NCI-H128 (cell line): ENCODE data around the gene SPTB.
"Not testable (repeated sequence)": the region's sequence is repeated elsewhere in the genome, so short reads cannot be mapped to it uniquely, and the experiment has no call there.

Experiments
- DNase-seq: peaks from one replicate; lab custom pipeline; 2025; ENCODE audit not compliant: unreplicated experiment; lab: John Stamatoyannopoulos, UW

The SPTB gene

GRCh38 chr14:64879635-64880220 lies at the start of gene SPTB:
Gene SPTB (minus strand): TSS chr14:64879907. CDS start chr14:64823094, 56,813 bp downstream.
- peak; percentile 43 for DNase-seq

GRCh38 chr14:64929014-64929359 lies 49.3 kb upstream of the SPTB start:
- DNase-seq: no peak

DNA sequence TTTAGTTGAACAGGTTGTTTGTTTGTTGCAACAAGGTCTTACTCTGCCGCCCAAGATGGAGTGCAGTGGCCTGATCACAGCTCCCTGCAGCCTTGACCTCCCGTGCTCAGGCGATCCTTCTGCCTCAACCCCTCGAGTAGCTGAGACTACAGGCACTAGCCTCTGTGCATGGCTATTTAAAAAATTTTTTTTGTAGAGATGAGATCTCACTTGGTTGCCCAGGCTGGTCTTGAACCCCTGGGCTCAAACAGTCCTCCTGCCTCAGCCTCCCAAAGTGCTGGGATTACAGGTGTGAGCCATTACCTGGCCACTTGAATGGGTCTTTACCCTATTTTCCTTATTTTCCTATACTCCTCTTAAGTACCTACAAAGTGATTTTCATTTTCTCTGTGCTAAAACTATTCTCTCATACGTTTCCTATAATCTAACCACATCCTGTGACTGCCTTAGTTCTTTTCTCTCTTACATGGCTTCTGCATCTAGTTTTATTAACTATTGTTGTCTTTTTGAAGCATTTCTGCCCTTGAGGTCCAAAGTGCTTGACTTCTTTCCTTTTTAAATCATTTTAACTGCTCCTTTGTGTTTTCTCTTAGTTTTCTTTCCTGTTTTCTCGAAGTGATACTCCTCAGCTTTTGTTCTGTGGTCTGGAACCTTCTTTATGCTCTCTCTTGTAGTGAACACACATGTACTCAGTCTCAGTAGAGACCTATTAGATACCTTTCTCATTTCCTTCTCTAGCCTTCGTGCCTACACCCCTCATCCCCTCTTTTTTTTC lies 48.7 kb upstream of the SPTB start:
- no peak for DNase-seq

DNA sequence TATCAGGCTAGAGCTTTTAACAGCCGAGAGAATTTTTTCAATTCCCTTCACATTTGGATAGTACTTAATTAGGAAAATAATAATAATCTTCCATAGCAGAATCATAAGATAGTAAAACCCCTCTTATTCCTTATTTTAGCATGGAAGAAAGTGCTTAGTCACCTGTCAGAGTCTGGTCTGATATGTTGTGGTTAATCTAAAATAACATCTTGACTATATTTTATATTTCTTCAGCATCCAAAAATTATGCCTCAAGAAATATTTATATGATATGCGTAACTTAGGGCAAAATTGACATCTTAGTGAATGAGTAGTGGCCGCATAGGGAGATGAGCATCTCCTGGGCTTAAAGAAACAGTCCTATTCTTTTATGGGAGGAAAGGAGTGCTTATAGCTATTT lies 47.3 kb upstream of the SPTB start:
- DNase-seq: no peak

DNA sequence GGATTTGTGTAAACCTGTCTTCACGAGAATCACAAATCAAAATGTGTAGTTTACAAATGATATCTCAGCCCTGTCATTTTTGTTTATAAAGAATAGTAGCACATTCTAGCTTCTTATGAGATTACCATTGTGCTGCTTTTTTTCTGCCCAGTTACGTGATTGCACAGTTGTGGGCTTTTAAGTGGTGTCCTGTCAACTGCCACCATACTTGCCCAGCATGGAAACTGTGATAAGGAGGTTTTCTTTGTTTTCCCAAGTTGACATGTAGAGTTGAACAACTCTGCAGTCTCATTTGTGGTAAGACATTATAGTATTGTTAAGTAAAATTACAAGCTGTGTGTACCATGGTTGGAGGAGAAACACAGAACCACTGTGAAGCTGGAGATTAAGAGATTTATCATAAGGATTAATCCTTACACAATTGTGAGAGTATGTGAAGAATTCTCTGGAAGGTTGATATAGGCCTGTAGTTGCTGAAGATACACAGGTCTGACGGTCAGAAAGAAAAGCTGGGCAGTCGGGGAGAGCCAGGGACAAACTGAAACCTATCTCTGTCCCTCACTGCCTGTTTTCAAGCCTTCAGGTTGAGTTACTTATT lies 46.8 kb upstream of the SPTB start:
- DNase-seq: no peak

- no peak for DNase-seq
These were observed 43.3 kb upstream of the SPTB start for GRCh38 chr14:64923015-64923414.

DNA sequence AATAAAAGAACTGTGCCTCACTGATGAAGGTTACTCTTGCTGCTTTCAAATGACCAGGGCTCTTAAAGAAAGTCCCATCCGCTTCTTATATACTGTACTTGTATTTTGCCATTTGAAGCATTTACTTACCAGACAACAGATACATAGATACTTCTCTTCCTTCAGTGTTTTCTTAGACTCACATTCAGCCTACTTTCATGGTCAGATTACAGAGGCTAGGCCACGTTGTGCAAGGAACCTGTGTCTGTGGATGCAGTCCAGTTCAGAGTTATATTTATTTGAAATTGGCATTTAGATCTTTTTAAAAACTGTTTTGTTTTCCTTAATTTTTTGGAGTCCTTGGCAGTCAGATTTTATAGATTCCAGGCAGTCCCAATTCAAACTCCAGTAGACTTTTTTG lies 40.8 kb upstream of the SPTB start:
- DNase-seq: no peak

- no peak for DNase-seq
These were observed 39.9 kb upstream of the SPTB start for GRCh38 chr14:64919618-64920017.

DNA sequence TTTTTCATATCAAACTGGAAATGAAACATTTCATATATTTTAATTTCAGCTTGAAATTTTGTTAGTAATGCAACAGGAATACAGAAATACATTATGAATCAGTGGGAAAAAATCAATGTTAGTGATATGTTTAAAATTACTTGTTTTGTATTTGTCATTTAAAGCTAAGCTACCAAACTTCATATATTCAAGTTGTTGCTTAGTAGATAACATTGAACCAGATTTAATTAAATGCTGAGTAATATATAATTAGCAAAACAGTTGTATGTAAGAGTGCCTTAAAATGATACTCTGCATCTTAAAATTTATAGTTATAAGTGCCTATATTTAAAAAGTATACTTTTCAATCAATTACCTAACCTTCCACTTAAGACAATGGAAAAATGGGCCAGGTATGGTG lies 39.5 kb upstream of the SPTB start:
- DNase-seq: no peak

GRCh38 chr14:64918216-64918615 lies 38.5 kb upstream of the SPTB start:
- no peak for DNase-seq

GRCh38 chr14:64915797-64916196 lies 36.1 kb upstream of the SPTB start:
- DNase-seq: no peak

GRCh38 chr14:64915029-64915424 lies 35.3 kb upstream of the SPTB start:
- no peak for DNase-seq

DNA sequence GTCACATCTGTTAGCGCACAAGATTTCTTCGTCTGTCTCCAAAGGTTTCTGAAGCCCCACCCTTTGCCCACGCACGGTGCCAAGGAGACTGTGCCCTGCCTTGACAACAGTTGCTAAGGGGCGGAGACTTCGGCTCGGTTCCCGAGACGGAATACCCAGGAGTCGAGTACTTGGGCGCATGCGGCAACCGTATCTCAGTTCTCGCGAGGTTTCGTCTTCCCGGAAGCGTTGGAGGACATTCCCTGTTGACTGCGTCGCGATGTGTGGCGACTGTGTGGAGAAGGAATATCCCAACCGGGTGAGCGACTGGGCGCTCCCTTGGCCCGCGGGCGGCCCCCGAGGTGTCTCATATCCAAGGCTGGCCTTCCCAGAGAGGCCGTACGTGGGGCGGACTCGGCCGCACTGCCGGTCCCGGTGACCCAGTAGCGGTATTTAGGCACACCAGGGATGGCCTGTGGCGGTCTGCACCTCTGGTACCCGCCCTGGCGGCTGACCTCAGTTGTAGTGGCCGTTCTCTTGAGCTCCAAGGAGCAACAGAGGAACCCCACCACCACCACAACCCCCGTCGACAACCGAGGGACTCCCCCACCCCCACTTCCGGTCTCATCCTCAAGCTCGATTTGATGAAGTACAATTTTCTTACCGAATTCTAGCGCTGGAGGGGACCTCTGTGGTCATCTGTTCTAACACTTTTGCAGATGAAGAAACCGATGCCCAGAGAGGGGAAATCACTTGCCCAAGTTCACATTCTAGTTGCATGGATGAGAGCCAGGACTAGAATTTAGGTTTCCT lies 34.7 kb upstream of the SPTB start, which contains the start of gene CHURC1:
CHURC1 (plus strand) TSS at position 219 of the 792 bp plus-strand sequence; CDS start at position 260, 41 bp downstream.
- peak; percentile 99 for DNase-seq

GRCh38 chr14:64913477-64913876 lies 33.8 kb upstream of the SPTB start:
- DNase-seq: not testable (repeated sequence)

GRCh38 chr14:64912261-64912660 lies 32.6 kb upstream of the SPTB start:
- no peak for DNase-seq

- no peak for DNase-seq
These were observed 31.3 kb upstream of the SPTB start for GRCh38 chr14:64910847-64911495.

GRCh38 chr14:64906022-64906421 lies 26.3 kb upstream of the SPTB start:
- no peak for DNase-seq

DNA sequence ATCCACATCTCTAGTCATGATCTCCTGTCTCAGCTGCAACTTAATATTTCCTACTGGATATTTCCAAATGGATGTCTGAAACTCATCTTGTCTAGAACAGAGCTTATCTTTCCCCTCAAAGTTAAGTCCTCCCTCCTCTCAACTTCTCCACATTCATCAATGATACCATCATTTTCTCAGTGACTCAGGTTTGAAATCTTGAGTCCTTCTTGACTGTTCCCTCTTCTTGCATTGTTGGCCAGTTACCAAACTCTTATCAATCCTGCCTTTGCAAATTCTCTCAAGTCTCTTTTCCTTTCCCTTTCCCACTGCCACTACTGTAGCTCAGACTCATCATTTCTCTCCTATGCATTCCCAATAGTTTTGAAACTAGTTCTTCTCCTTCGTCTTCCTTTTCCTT lies 20.3 kb upstream of the SPTB start:
- DNase-seq: no peak

DNA sequence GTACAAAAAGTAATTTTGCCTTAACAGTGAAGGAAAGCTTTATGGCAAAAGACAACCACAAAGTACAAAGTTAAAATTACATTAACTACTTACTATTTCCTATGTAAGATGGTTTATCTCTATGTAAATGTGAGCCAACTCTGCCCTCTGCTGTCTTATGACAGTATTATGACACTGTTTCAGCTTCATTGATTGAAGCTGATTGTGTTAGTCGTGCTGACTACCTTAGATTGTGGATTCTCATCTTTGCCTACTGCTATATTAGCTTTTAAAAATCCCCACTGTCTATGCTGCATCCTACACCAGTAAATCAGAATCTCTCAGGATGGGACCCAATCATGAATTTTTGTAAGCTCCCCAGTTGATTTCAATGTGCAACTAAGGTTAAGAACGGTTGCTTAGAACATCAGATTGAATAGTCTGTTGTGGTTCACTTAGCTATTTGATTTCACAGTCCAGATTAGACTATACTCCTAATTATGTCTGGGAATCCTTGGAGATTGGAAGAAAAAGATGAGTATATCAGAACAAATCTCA lies 12.2 kb upstream of the SPTB start:
- DNase-seq: no peak

DNA sequence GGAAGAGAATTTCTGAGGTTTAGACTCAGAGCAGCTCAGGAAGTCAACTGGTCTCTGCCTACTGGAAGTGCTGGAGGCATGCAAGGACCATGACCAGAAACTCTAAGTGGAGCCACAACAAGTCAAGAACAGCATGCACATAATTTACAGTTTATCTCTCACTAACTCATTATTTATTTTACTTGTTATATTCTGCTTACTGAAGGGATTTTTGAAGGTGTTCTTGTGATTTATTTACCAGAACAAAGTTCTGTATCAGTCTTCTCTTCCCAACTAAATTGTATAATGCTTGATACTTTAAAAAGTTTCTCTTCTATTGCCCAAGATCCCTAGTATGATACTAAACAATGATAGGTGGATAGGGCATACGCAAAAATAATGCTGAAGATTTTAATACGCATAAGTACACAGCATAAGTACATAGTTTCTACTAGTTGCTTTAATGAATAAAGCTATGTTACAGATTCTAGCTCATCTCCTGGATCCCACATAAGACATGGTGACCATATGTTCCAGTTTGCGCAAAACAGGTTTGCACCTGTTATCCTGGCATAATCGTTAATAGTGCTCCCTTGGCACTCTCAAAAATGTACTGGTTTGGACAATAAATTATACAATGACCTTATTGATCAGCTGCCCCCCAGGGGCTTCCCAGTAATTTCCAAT lies 11.6 kb upstream of the SPTB start:
- DNase-seq: no peak
